Keratinocyte (primary cell): Measurements from ENCODE around the gene WDR7. TPM values are rescaled to one million over a fixed set of nuclear protein-coding genes. Genes with fewer than 3 reads are reported as not detected.

ENCODE experiments used
- DNase-seq: peaks from one replicate; pipeline ENCODE4 v3.0.0-alpha.2; 2011; ENCODE audit warnings: low read depth, missing footprints, low spot score
- FAIRE-seq: peaks from 2 replicates; lab custom pipeline; 2011; peaks lifted over from hg19 to GRCh38; lab: Jason Lieb, UNC
- H2AFZ ChIP-seq: 2 replicates; pipeline ENCODE4 v1.6.0; 2012; ENCODE audit warnings: low read length, control low read depth, inconsistent platforms; ENCODE audit not compliant: control insufficient read depth
- H3K27ac ChIP-seq: 2 replicates; pipeline ENCODE4 v1.5.1; 2011; ENCODE audit warnings: low read length; ENCODE audit not compliant: control insufficient read depth, insufficient read depth
- H3K27me3 ChIP-seq: 3 replicates; pipeline ENCODE4 v1.6.0; 2011; ENCODE audit warnings: low read length; ENCODE audit not compliant: control insufficient read depth, insufficient read depth; ENCODE audit errors: extremely low read depth
- H3K36me3 ChIP-seq, 2 experiments: 2 replicates in 1 of 2; 3 replicates in 1 of 2; pipeline ENCODE4 v1.5.1; 2011; ENCODE audit warnings: low read length in 2 of 2, mild to moderate bottlenecking in 1 of 2; ENCODE audit not compliant: control insufficient read depth in 2 of 2, insufficient read depth in 2 of 2; ENCODE audit errors: extremely low read depth in 1 of 2
- H3K4me1 ChIP-seq: 3 replicates; pipeline ENCODE4 v1.5.1; 2011; ENCODE audit warnings: low read length; ENCODE audit not compliant: control insufficient read depth, insufficient read depth; ENCODE audit errors: extremely low read depth
- H3K4me2 ChIP-seq: 3 replicates; pipeline ENCODE4 v1.6.0; 2011; ENCODE audit warnings: low read depth, low read length; ENCODE audit not compliant: control insufficient read depth, insufficient read depth; ENCODE audit errors: extremely low read depth
- H3K4me3 ChIP-seq, 3 experiments: fragments of 200-600 bp in 1 of 3; sonication (generic) in 1 of 3; 2 replicates in 2 of 3; 3 replicates in 1 of 3; pipeline ENCODE4 v1.5.1; 2011 to 2016; ENCODE audit warnings: low read length in 3 of 3, mild to moderate bottlenecking in 3 of 3, control low read depth in 2 of 3, inconsistent platforms in 1 of 3, low read depth in 1 of 3, mixed read lengths in 1 of 3, mixed run types in 1 of 3, moderate library complexity in 1 of 3; ENCODE audit not compliant: control insufficient read depth in 2 of 3, insufficient read depth in 2 of 3; ENCODE audit errors: extremely low read depth in 1 of 3
- H3K79me2 ChIP-seq: 2 replicates; pipeline ENCODE4 v1.6.0; 2012; ENCODE audit warnings: low read length; ENCODE audit not compliant: control insufficient read depth, insufficient read depth
- H3K9ac ChIP-seq: 3 replicates; pipeline ENCODE4 v1.6.0; 2011; ENCODE audit warnings: low read length; ENCODE audit not compliant: control insufficient read depth, insufficient read depth; ENCODE audit errors: extremely low read depth
- H3K9me1 ChIP-seq: 3 replicates; pipeline ENCODE4 v1.6.0; 2011; ENCODE audit warnings: low read length; ENCODE audit not compliant: control insufficient read depth, insufficient read depth; ENCODE audit errors: extremely low read depth
- H3K9me3 ChIP-seq: 2 replicates; pipeline ENCODE4 v1.5.1; 2012; ENCODE audit warnings: low read depth, low read length; ENCODE audit not compliant: control insufficient read depth
- H4K20me1 ChIP-seq: 3 replicates; pipeline ENCODE4 v1.6.0; 2011; ENCODE audit warnings: low read length; ENCODE audit not compliant: control insufficient read depth, insufficient read depth; ENCODE audit errors: extremely low read depth
- CTCF ChIP-seq, 3 experiments: IDR thresholded peaks in 1 of 3; conservative IDR thresholded peaks in 1 of 3; optimal IDR thresholded peaks in 1 of 3; 2 replicates in 2 of 3; 3 replicates in 1 of 3; pipeline versions ENCODE3 to v1.5.1; 2011; ENCODE audit warnings: low read length in 3 of 3, mild to moderate bottlenecking in 3 of 3, moderate library complexity in 2 of 3, control low read depth in 1 of 3, inconsistent platforms in 1 of 3; ENCODE audit not compliant: insufficient read depth in 2 of 3; ENCODE audit errors: extremely low read depth in 1 of 3
- EZH2 ChIP-seq: IDR thresholded peaks from one replicate; pipeline ENCODE4 v1.6.1; 2012; ENCODE audit warnings: inconsistent platforms, mild to moderate bottlenecking, low read length, moderate library complexity
- dilution Hi-C: fragments of 300-500 bp; cut with MboI; formaldehyde crosslinking; loops from one replicate; pipeline ENCODE4 v1.7.0; 2020; ENCODE audit warnings: low sequenced_read_pairs; ENCODE audit not compliant: extremely low pct_ligation_motif_present
- polyA plus RNA-seq, 5 experiments: library from polyadenylated mRNA; depleted of rRNA in 3 of 5; stranded (reverse) in 3 of 5; stranded (forward) in 1 of 5; unstranded in 1 of 5; fragments of >200 nt; gene quantifications; 1 replicate in 1 of 5; 2 replicates in 3 of 5; 3 replicates in 1 of 5; pipeline versions ENCODE4 v1.2.1 to v1.2.3, GENCODE V29; 2011 to 2012; ENCODE audit warnings: missing spikeins in 2 of 5, low read depth in 1 of 5, low replicate concordance in 1 of 5

The WDR7 gene
- polyA plus RNA-seq, 1 donor (not counting 4 experiments of a cell fraction or from before 2014, with no cell fraction given) = 6.9 TPM

GRCh38 chr18:56637176-56637575 is 14.0 kb upstream of the WDR7 start:
- Histone ChIP-seq H3K27me3 (no peaks in the 10 kb centered on the region), H3K9me3 (no peaks in the 10 kb centered on the region), H4K20me1 (peaks cover 4% of the 10 kb centered on the region), H3K36me3 (peaks cover 2 to 7% of the 10 kb centered on the region in 2 experiments), H3K9ac (peak overlapping the region; percentile 99), H3K4me2 (peak overlapping the region; percentile 95), H3K4me1 (peaks cover 15% of the 10 kb centered on the region), H3K27ac (peak overlapping the region; percentile 96), H3K9me1 (no peaks in the 10 kb centered on the region), H2AFZ (no peak overlapping the region), H3K79me2 (peaks cover 61% of the 10 kb centered on the region), H3K4me3 (peak overlapping the region; percentile 87 to 99 (median 89))
- DNase-seq (no peak), FAIRE-seq (no peak)
- TF ChIP-seq CTCF (optimal IDR thresholded peaks at IDR 0.05 in 1 of 3, IDR thresholded peaks at IDR 0.05 in 1 of 3, conservative IDR thresholded peaks at IDR 0.05 in 1 of 3; ENCODE audit: extremely low read depth in 1 of 3, insufficient read depth in 2 of 3, low read length in 3 of 3) = no peak
- TF ChIP-seq EZH2 = no peak
- dilution Hi-C loops = no loop called here

GRCh38 chr18:56637711-56638231 is 13.4 kb upstream of the WDR7 start:
- dilution Hi-C loops = no loop called here
- H3K4me3 ChIP-seq = peak overlapping the region; percentile 87 to 99 (median 89)
- no peaks in the 10 kb centered on the region for H3K9me3 ChIP-seq
- H4K20me1 ChIP-seq = peaks cover under 1% of the 10 kb centered on the region
- FAIRE-seq (no peak), DNase-seq (no peak)
- peaks cover 55% of the 10 kb centered on the region for H3K79me2 ChIP-seq
- H3K4me1 ChIP-seq = peaks cover 15% of the 10 kb centered on the region
- no peaks in the 10 kb centered on the region for H3K27me3 ChIP-seq
- peak overlapping the region; percentile 95 for H3K4me2 ChIP-seq
- TF ChIP-seq EZH2 (no peak), CTCF (optimal IDR thresholded peaks at IDR 0.05 in 1 of 3, IDR thresholded peaks at IDR 0.05 in 1 of 3, conservative IDR thresholded peaks at IDR 0.05 in 1 of 3; ENCODE audit: extremely low read depth in 1 of 3, insufficient read depth in 2 of 3, low read length in 3 of 3) (no peak)
- H3K9me1 ChIP-seq = no peaks in the 10 kb centered on the region
- H2AFZ ChIP-seq = peak overlapping the region; percentile 76
- H3K36me3 ChIP-seq = peaks cover 2 to 7% of the 10 kb centered on the region in 2 experiments
- peak overlapping the region; percentile 96 for H3K27ac ChIP-seq
- peak overlapping the region; percentile 99 for H3K9ac ChIP-seq
